Loucy (cell line): Measurements from ENCODE around the gene EIF3B.

ENCODE experiments used
- H2AFZ ChIP-seq: fragments of 200-600 bp; sonication (generic); 2 replicates; pipeline ENCODE4 v1.6.0; 2016; ENCODE audit warnings: antibody characterized with exemption, mild to moderate bottlenecking, low read length, moderate library complexity
- H3F3A ChIP-seq: fragments of 200-600 bp; 2 replicates; pipeline ENCODE4 v1.6.0; 2016; ENCODE audit warnings: antibody characterized with exemption, low read depth, mild to moderate bottlenecking
- H3K27me3 ChIP-seq: fragments of 200-600 bp; sonication (generic); 2 replicates; pipeline ENCODE4 v1.6.1; 2014; ENCODE audit warnings: low read length, mild to moderate bottlenecking; ENCODE audit not compliant: insufficient read depth, poor library complexity, severe bottlenecking
- H3K36me3 ChIP-seq: fragments of 200-600 bp; sonication (generic); 2 replicates; pipeline ENCODE4 v1.6.1; 2016; ENCODE audit warnings: low read length; ENCODE audit not compliant: insufficient read depth
- H3K4me1 ChIP-seq: fragments of 200-600 bp; sonication (generic); 2 replicates; pipeline ENCODE4 v1.5.1; 2014; ENCODE audit warnings: low read length, mild to moderate bottlenecking; ENCODE audit not compliant: insufficient read depth, poor library complexity, severe bottlenecking
- H3K4me2 ChIP-seq: fragments of 200-600 bp; sonication (generic); 2 replicates; pipeline ENCODE4 v1.6.0; 2014; ENCODE audit warnings: antibody characterized with exemption, low read length, low read depth, mild to moderate bottlenecking; ENCODE audit not compliant: poor library complexity, severe bottlenecking
- H3K4me3 ChIP-seq: fragments of 200-600 bp; sonication (generic); 2 replicates; pipeline ENCODE4 v1.5.1; 2014; ENCODE audit warnings: low read length, mild to moderate bottlenecking, mixed read lengths; ENCODE audit not compliant: poor library complexity, severe bottlenecking
- H3K79me2 ChIP-seq: fragments of 200-600 bp; sonication (generic); 2 replicates; pipeline ENCODE4 v1.6.1; 2014; ENCODE audit warnings: low read length; ENCODE audit not compliant: insufficient read depth
- H3K9ac ChIP-seq: fragments of 200-600 bp; sonication (generic); 2 replicates; pipeline ENCODE4 v1.6.0; 2014; ENCODE audit warnings: mild to moderate bottlenecking, low read depth, low read length, moderate library complexity; ENCODE audit not compliant: poor library complexity, severe bottlenecking
- H3K9me2 ChIP-seq: fragments of 200-600 bp; sonication (generic); replicated peaks from 2 replicates; pipeline ENCODE4 v1.6.1; 2016; ENCODE audit warnings: low read depth, low read length, mixed read lengths
- H3K9me3 ChIP-seq: fragments of 200-600 bp; sonication (generic); 2 replicates; pipeline ENCODE4 v1.6.1; 2014; ENCODE audit warnings: mild to moderate bottlenecking, antibody characterized with exemption, low read length, low read depth; ENCODE audit not compliant: insufficient read depth
- H4K20me1 ChIP-seq: fragments of 200-600 bp; sonication (generic); 2 replicates; pipeline ENCODE4 v1.6.0; 2014; ENCODE audit warnings: antibody characterized with exemption, low read length, mild to moderate bottlenecking; ENCODE audit not compliant: insufficient read depth, poor library complexity, severe bottlenecking
- CTCF ChIP-seq: fragments of 200-600 bp; sonication (generic); conservative IDR thresholded peaks from 2 replicates; pipeline ENCODE4 v1.5.1; 2014; ENCODE audit warnings: mild to moderate bottlenecking, antibody characterized with exemption, low read length
- EZH2phosphoT487 ChIP-seq: fragments of 200-600 bp; IDR thresholded peaks from 2 replicates; pipeline ENCODE4 v1.6.1; 2018; ENCODE audit warnings: antibody characterized with exemption, mild to moderate bottlenecking, moderate library complexity, borderline replicate concordance

Gene EIF3B

GRCh38 chr7:2369139-2369538 lies 14.5 kb downstream of the EIF3B start:
- Histone ChIP-seq H3K9me2 (no peaks in the 10 kb centered on the region), H3K4me2 (no peak overlapping the region), H3K79me2 (peaks cover 10% of the 10 kb centered on the region), H4K20me1 (peaks cover 5% of the 10 kb centered on the region), H2AFZ (no peak overlapping the region), H3K36me3 (peaks cover 98% of the 10 kb centered on the region; the same call in 1 of the 2 replicates), H3K27me3 (no peaks in the 10 kb centered on the region), H3K9ac (no peak overlapping the region), H3K9me3 (no peaks in the 10 kb centered on the region), H3K4me1 (no peaks in the 10 kb centered on the region), H3F3A (no peaks in the 10 kb centered on the region), H3K4me3 (no peak overlapping the region)
- TF ChIP-seq EZH2phosphoT487 (no peak), CTCF (no peak)

GRCh38 chr7:2371329-2371728 lies 16.7 kb downstream of the EIF3B start:
- Histone ChIP-seq H2AFZ (no peak overlapping the region), H3K27me3 (no peaks in the 10 kb centered on the region), H4K20me1 (peaks cover 10% of the 10 kb centered on the region), H3K79me2 (peaks cover 14% of the 10 kb centered on the region), H3K4me1 (no peaks in the 10 kb centered on the region), H3F3A (no peaks in the 10 kb centered on the region), H3K36me3 (peaks cover 98% of the 10 kb centered on the region; the same call in 1 of the 2 replicates), H3K9ac (no peak overlapping the region), H3K9me3 (no peaks in the 10 kb centered on the region), H3K9me2 (no peaks in the 10 kb centered on the region), H3K4me3 (no peak overlapping the region), H3K4me2 (no peak overlapping the region)
- TF ChIP-seq EZH2phosphoT487 (no peak), CTCF (no peak)

- TF ChIP-seq CTCF (no peak), EZH2phosphoT487 (no peak)
- Histone ChIP-seq H3K27me3 (no peaks in the 10 kb centered on the region), H2AFZ (no peak overlapping the region), H3K4me3 (no peak overlapping the region), H3K4me1 (no peaks in the 10 kb centered on the region), H3K4me2 (no peak overlapping the region), H4K20me1 (peaks cover 11% of the 10 kb centered on the region), H3K9me3 (no peaks in the 10 kb centered on the region), H3K36me3 (peaks cover 97% of the 10 kb centered on the region; the same call in 1 of the 2 replicates), H3F3A (no peaks in the 10 kb centered on the region), H3K9ac (no peak overlapping the region), H3K79me2 (peaks cover 23% of the 10 kb centered on the region), H3K9me2 (no peaks in the 10 kb centered on the region)
These were observed 18.1 kb downstream of the EIF3B start for GRCh38 chr7:2372724-2373123.
